Activated naive CD8-positive, alpha-beta T cell (primary cell): ENCODE results near the gene ENOX2.

Source experiments
- H3K27ac Mint-ChIP-seq: one replicate; pipeline ENCODE4 v1.8.0; 2021; ENCODE audit warnings: mixed read lengths
- H3K27me3 Mint-ChIP-seq: one replicate; pipeline ENCODE4 v1.8.0; 2021; ENCODE audit warnings: mixed read lengths
- H3K36me3 Mint-ChIP-seq: one replicate; pipeline ENCODE4 v1.8.0; 2021; ENCODE audit warnings: mixed read lengths
- H3K4me1 Mint-ChIP-seq: one replicate; pipeline ENCODE4 v1.8.0; 2021; ENCODE audit warnings: low read depth, mixed read lengths
- H3K4me3 Mint-ChIP-seq: one replicate; pipeline ENCODE4 v1.8.0; 2021; ENCODE audit warnings: mild to moderate bottlenecking, mixed read lengths
- H3K9me3 Mint-ChIP-seq: one replicate; pipeline ENCODE4 v1.8.0; 2021; ENCODE audit warnings: low read depth, mixed read lengths

The ENOX2 gene

GRCh38 chrX:130578906-130579305 is 324.1 kb downstream of the ENOX2 start:
- Mint-ChIP-seq H3K4me1 (peaks cover 1% of the 10 kb centered on the region), H3K27ac (no peak overlapping the region), H3K36me3 (no peaks in the 10 kb centered on the region), H3K9me3 (no peaks in the 10 kb centered on the region), H3K4me3 (no peak overlapping the region), H3K27me3 (no peaks in the 10 kb centered on the region)

GRCh38 chrX:130577431-130577830 is 325.6 kb downstream of the ENOX2 start:
- no peaks in the 10 kb centered on the region for H3K36me3 Mint-ChIP-seq
- no peaks in the 10 kb centered on the region for H3K9me3 Mint-ChIP-seq
- no peaks in the 10 kb centered on the region for H3K27me3 Mint-ChIP-seq

GRCh38 chrX:130575831-130576389 is 327.1 kb downstream of the ENOX2 start:
- Mint-ChIP-seq H3K4me3 (no peak overlapping the region), H3K4me1 (peaks cover 1% of the 10 kb centered on the region), H3K36me3 (no peaks in the 10 kb centered on the region), H3K27ac (no peak overlapping the region), H3K27me3 (no peaks in the 10 kb centered on the region), H3K9me3 (no peaks in the 10 kb centered on the region)

More at GRCh38 chrX:130577431-130577830, 325.6 kb downstream of the ENOX2 start:
- Mint-ChIP-seq H3K4me3 (no peak overlapping the region), H3K4me1 (peaks cover 1% of the 10 kb centered on the region), H3K27ac (no peak overlapping the region)
